Measurements from ENCODE around the gene LNPEP.

LNPEP gene

GRCh38 chr5:96961053-96961452, 25.2 kb downstream of the LNPEP start:
- no peak for DNase-seq (ENCODE audit: low read depth)

GRCh38 chr5:96962540-96962991, 26.7 kb downstream of the LNPEP start:
- DNase-seq (ENCODE audit: low read depth), result no peak

- DNase-seq (ENCODE audit: low read depth), result peak; percentile 64
These were observed 27.4 kb downstream of the LNPEP start for GRCh38 chr5:96963267-96963666.

- DNase-seq (ENCODE audit: low read depth), result no peak
These were observed 30.9 kb downstream of the LNPEP start for GRCh38 chr5:96966801-96967200.

GRCh38 chr5:96967400-96967799, 31.5 kb downstream of the LNPEP start:
- no peak for DNase-seq (ENCODE audit: low read depth)

- no peak for DNase-seq (ENCODE audit: low read depth)
These were observed 32.2 kb downstream of the LNPEP start for GRCh38 chr5:96968074-96968473.

GRCh38 chr5:96968614-96969013, 32.7 kb downstream of the LNPEP start:
- DNase-seq (ENCODE audit: low read depth), result no peak

GRCh38 chr5:96969366-96969765, 33.5 kb downstream of the LNPEP start:
- DNase-seq (ENCODE audit: low read depth), result no peak

- DNase-seq (ENCODE audit: low read depth), result no peak
These were observed 36.9 kb downstream of the LNPEP start for GRCh38 chr5:96972599-96973334.

GRCh38 chr5:96973532-96974401, 37.9 kb downstream of the LNPEP start:
- DNase-seq (ENCODE audit: low read depth), result no peak

GRCh38 chr5:96975656-96976055, 39.8 kb downstream of the LNPEP start:
- no peak for DNase-seq (ENCODE audit: low read depth)

- no peak for DNase-seq (ENCODE audit: low read depth)
These were observed 41.3 kb downstream of the LNPEP start for GRCh38 chr5:96977228-96977627.

- DNase-seq (ENCODE audit: low read depth), result no peak
These were observed 43.1 kb downstream of the LNPEP start for GRCh38 chr5:96978812-96979449.

- DNase-seq (ENCODE audit: low read depth), result no peak
These were observed 48.8 kb downstream of the LNPEP start for GRCh38 chr5:96984506-96985192.

- DNase-seq (ENCODE audit: low read depth), result no peak
These were observed 50.6 kb downstream of the LNPEP start for GRCh38 chr5:96986450-96986849.

- no peak for DNase-seq (ENCODE audit: low read depth)
These were observed 54.2 kb downstream of the LNPEP start for GRCh38 chr5:96990102-96990501.

GRCh38 chr5:96991708-96992107, 55.8 kb downstream of the LNPEP start:
- no peak for DNase-seq (ENCODE audit: low read depth)

GRCh38 chr5:96993760-96994159, 57.9 kb downstream of the LNPEP start:
- no peak for DNase-seq (ENCODE audit: low read depth)

GRCh38 chr5:96994493-96994892, 58.6 kb downstream of the LNPEP start:
- no peak for DNase-seq (ENCODE audit: low read depth)

GRCh38 chr5:96995419-96995818, 59.5 kb downstream of the LNPEP start:
- DNase-seq (ENCODE audit: low read depth), result no peak

- no peak for DNase-seq (ENCODE audit: low read depth)
These were observed 61.5 kb downstream of the LNPEP start for GRCh38 chr5:96997265-96997859.

- no peak for DNase-seq (ENCODE audit: low read depth)
These were observed 64.0 kb downstream of the LNPEP start for GRCh38 chr5:96999856-97000255.

Measured in GM04504 (cell line).